SK-N-SH (cell line): ENCODE data around the gene GRID2IP. TPM values are rescaled to one million over a fixed set of nuclear protein-coding genes. Genes with fewer than 3 reads are reported as not detected.

ENCODE experiments used
- CTCF ChIA-PET: fragments of 300-600, 350-600 bp; formaldehyde crosslinking; extraction: SDS; loops from one replicate; lab custom pipeline; 2021; lab: Yijun Ruan, JAX
- POLR2A ChIA-PET: fragments of 350-600 bp; sonication (Branson Sonifier 250); formaldehyde crosslinking; extraction: SDS; loops from one replicate; lab custom pipeline; 2020; ENCODE audit warnings: antibody characterized with exemption, inconsistent platforms; lab: Yijun Ruan, JAX
- DNase-seq: peaks from one replicate; pipeline ENCODE4 v3.0.0; 2012
- H2AFZ ChIP-seq: fragments of 200-600 bp; sonication (generic); 2 replicates; pipeline ENCODE4 v1.8.1; 2016; ENCODE audit warnings: antibody characterized with exemption, mild to moderate bottlenecking, low read depth
- H3F3A ChIP-seq: fragments of 200-600 bp; sonication (generic); replicated peaks from 2 replicates; pipeline ENCODE3; 2016; ENCODE audit warnings: antibody characterized with exemption, mild to moderate bottlenecking; ENCODE audit not compliant: insufficient read depth
- H3K27ac ChIP-seq, 2 experiments: fragments of 200-500 bp in 1 of 2; fragments of 200-600 bp in 1 of 2; sonication (Bioruptor generic) in 1 of 2; sonication (generic), shearing (Covaris generic) in 1 of 2; 2 replicates each; pipeline versions ENCODE4 v1.5.1 to v1.6.1; 2014 to 2016; ENCODE audit warnings: low read depth in 2 of 2, inconsistent platforms in 1 of 2, low read length in 1 of 2, mild to moderate bottlenecking in 1 of 2, mixed read lengths in 1 of 2
- H3K27me3 ChIP-seq: fragments of 200-600 bp; sonication (generic), shearing (Covaris generic); 2 replicates; pipeline ENCODE4 v1.6.1; 2016; ENCODE audit warnings: mixed run types; ENCODE audit not compliant: insufficient read depth
- H3K36me3 ChIP-seq, 2 experiments: fragments of 200-500 bp in 1 of 2; fragments of 200-600 bp in 1 of 2; sonication (Bioruptor generic) in 1 of 2; sonication (generic) in 1 of 2; replicated peaks in 1 of 2; 2 replicates each; pipeline versions ENCODE3 to v1.5.1; 2014 to 2016; ENCODE audit warnings: low read length in 1 of 2, mild to moderate bottlenecking in 1 of 2; ENCODE audit not compliant: insufficient read depth in 2 of 2, control insufficient read depth in 1 of 2
- H3K4me1 ChIP-seq, 2 experiments: fragments of 200-500 bp in 1 of 2; fragments of 200-600 bp in 1 of 2; sonication (Bioruptor generic) in 1 of 2; sonication (generic), shearing (Covaris generic) in 1 of 2; 2 replicates each; pipeline versions ENCODE4 v1.5.1 to v1.6.1; 2014 to 2016; ENCODE audit warnings: low read depth in 1 of 2, low read length in 1 of 2, mixed run types in 1 of 2; ENCODE audit not compliant: insufficient read depth in 2 of 2, control insufficient read depth in 1 of 2
- H3K4me2 ChIP-seq: fragments of 200-600 bp; sonication (generic), shearing (Covaris generic); 2 replicates; pipeline ENCODE4 v1.6.1; 2017; ENCODE audit warnings: mixed run types
- H3K4me3 ChIP-seq, 2 experiments: fragments of 200-500 bp in 1 of 2; fragments of 200-600 bp in 1 of 2; sonication (Bioruptor generic) in 1 of 2; sonication (generic), shearing (Covaris generic) in 1 of 2; 2 replicates each; pipeline versions ENCODE4 v1.5.1 to v1.8.1; 2014 to 2016; ENCODE audit warnings: low read depth in 2 of 2, inconsistent platforms in 1 of 2, low read length in 1 of 2, mild to moderate bottlenecking in 1 of 2, mixed read lengths in 1 of 2, moderate library complexity in 1 of 2
- H3K79me2 ChIP-seq: fragments of 200-600 bp; sonication (generic); 2 replicates; pipeline ENCODE4 v1.8.1; 2017; ENCODE audit warnings: mild to moderate bottlenecking; ENCODE audit not compliant: insufficient read depth
- H3K9ac ChIP-seq: fragments of 200-600 bp; sonication (generic); 2 replicates; pipeline ENCODE4 v1.6.1; 2017; ENCODE audit warnings: mixed run types
- H3K9me2 ChIP-seq: fragments of 200-600 bp; sonication (generic); 2 replicates; pipeline ENCODE4 v1.6.1; 2017; ENCODE audit warnings: mixed run types
- H3K9me3 ChIP-seq: fragments of 200-600 bp; sonication (generic); 2 replicates; pipeline ENCODE4 v1.6.1; 2017; ENCODE audit warnings: mixed run types, mild to moderate bottlenecking, moderate library complexity
- H4K20me1 ChIP-seq: fragments of 200-600 bp; sonication (generic); 2 replicates; pipeline ENCODE4 v1.6.1; 2017; ENCODE audit warnings: mild to moderate bottlenecking, mixed run types; ENCODE audit not compliant: insufficient read depth
- CTCF ChIP-seq: fragments of 200-600 bp; sonication (generic); IDR thresholded peaks from 2 replicates; pipeline ENCODE4 v1.6.1; 2017; ENCODE audit warnings: antibody characterized with exemption, mild to moderate bottlenecking, moderate library complexity
- EP300 ChIP-seq, 2 experiments: IDR thresholded peaks; 2 replicates each; pipeline versions ENCODE4 v1.4.0 to v1.6.1; 2012; ENCODE audit warnings: borderline replicate concordance in 1 of 2, low read depth in 1 of 2, low read length in 1 of 2
- FOXJ3 ChIP-seq: sonication (generic); formaldehyde crosslinking; IDR thresholded peaks from 2 replicates; pipeline ENCODE4 v1.5.1; 2020; ENCODE audit warnings: mild to moderate bottlenecking, missing genetic modification reagents
- FOXM1 ChIP-seq: IDR thresholded peaks from 2 replicates; pipeline ENCODE4 v1.4.0; 2012; ENCODE audit warnings: low read depth, mild to moderate bottlenecking
- GABPA ChIP-seq: IDR thresholded peaks from 2 replicates; pipeline ENCODE4 v1.4.0; 2012; ENCODE audit warnings: low read depth, mild to moderate bottlenecking
- GATA2 ChIP-seq: sonication (generic); formaldehyde crosslinking; IDR thresholded peaks from 2 replicates; pipeline ENCODE4 v1.5.0; 2020; ENCODE audit warnings: mild to moderate bottlenecking, missing genetic modification reagents
- IRF3 ChIP-seq: fragments of 150-350 bp; IDR thresholded peaks from 2 replicates; pipeline ENCODE4 v1.6.1; 2016; ENCODE audit warnings: mild to moderate bottlenecking, low read depth, low read length
- JUND ChIP-seq: IDR thresholded peaks from 2 replicates; pipeline ENCODE4 v1.4.0; 2012
- MAX ChIP-seq: IDR thresholded peaks from 2 replicates; pipeline ENCODE4 v1.4.0; 2012; ENCODE audit warnings: low read depth
- MXI1 ChIP-seq: IDR thresholded peaks from 2 replicates; pipeline ENCODE4 v1.6.1; 2012; ENCODE audit warnings: mild to moderate bottlenecking, low read depth, low read length, improper control_type of control experiment
- NFIC ChIP-seq: IDR thresholded peaks from 2 replicates; pipeline ENCODE4 v1.4.0; 2012; ENCODE audit warnings: borderline replicate concordance
- PBX3 ChIP-seq: IDR thresholded peaks from 2 replicates; pipeline ENCODE4; 2012
- POLR2AphosphoS5 ChIP-seq: IDR thresholded peaks from 2 replicates; pipeline ENCODE4 v1.6.1; 2012; ENCODE audit warnings: low read depth, low read length
- RCOR1 ChIP-seq: fragments of 150-350 bp; IDR thresholded peaks from 2 replicates; pipeline ENCODE4 v1.6.1; 2017; ENCODE audit warnings: antibody characterized with exemption, low read length
- REST ChIP-seq: IDR thresholded peaks from 2 replicates; pipeline ENCODE4 v1.6.1; 2012; ENCODE audit warnings: mild to moderate bottlenecking, low read depth, low read length, moderate library complexity
- RFX5 ChIP-seq: IDR thresholded peaks from 2 replicates; pipeline ENCODE4 v1.6.1; 2012; ENCODE audit warnings: mild to moderate bottlenecking, improper control_type of control experiment, low read length
- RXRA ChIP-seq: IDR thresholded peaks from 2 replicates; pipeline ENCODE4 v1.4.0; 2012; ENCODE audit warnings: low read depth, mild to moderate bottlenecking, borderline replicate concordance
- SIN3A ChIP-seq: IDR thresholded peaks from 2 replicates; pipeline ENCODE4 v1.6.1; 2012; ENCODE audit warnings: low read depth, mild to moderate bottlenecking, low read length, moderate library complexity, borderline replicate concordance
- TEAD4 ChIP-seq: IDR thresholded peaks from 2 replicates; pipeline ENCODE4 v1.4.0; 2012; ENCODE audit warnings: mild to moderate bottlenecking, borderline replicate concordance; ENCODE audit not compliant: insufficient read depth
- YY1 ChIP-seq: IDR thresholded peaks from 2 replicates; pipeline ENCODE4 v1.4.0; 2012; ENCODE audit warnings: low read depth, mild to moderate bottlenecking
- WGBS: methylation state at CpG from one replicate; pipeline ENCODE4 v1.1.6; 2017; ENCODE audit warnings: low lambda C conversion rate; 5-methylcytosine and 5-hydroxymethylcytosine counted together
- polyA plus RNA-seq, 3 experiments: library from polyadenylated mRNA; depleted of rRNA; stranded (reverse); fragments of >200 nt; gene quantifications; 2 replicates each; pipeline ENCODE4 v1.2.3, GENCODE V29; 2012

Gene GRID2IP
- polyA plus RNA-seq, 1 of the 3 experiments (the other 2 are of a cell fraction) = 0.03 TPM

GRCh38 chr7:6508950-6509349 lies 42.3 kb downstream of the GRID2IP start:
- CTCF ChIA-PET = interaction anchor here (1.1 to 4.2 kb wide), 3 partner anchors 67 to 82 kb away, joined by 3 to 28 read pairs (median 7); partner anchors contain the start of genes INTS15 and ZDHHC4
- Histone ChIP-seq H3K79me2 (no peaks in the 10 kb centered on the region), H4K20me1 (no peaks in the 10 kb centered on the region), H3K9me3 (no peaks in the 10 kb centered on the region), H3K27me3 (peaks cover 8% of the 10 kb centered on the region; the same call in 1 of the 2 replicates), H3K4me2 (no peak overlapping the region), H3F3A (no peaks in the 10 kb centered on the region), H3K9ac (no peak overlapping the region), H3K4me3 (no peak overlapping the region), H3K36me3 (no peaks in the 10 kb centered on the region), H3K4me1 (peaks cover 0 to 7% of the 10 kb centered on the region in 2 experiments; a peak in 1 of 4 replicates), H3K27ac (no peak overlapping the region), H2AFZ (no peak overlapping the region), H3K9me2 (no peaks in the 10 kb centered on the region)
- POLR2A ChIA-PET = no interaction called here
- DNase-seq = peak; percentile 39
- 88% methylated on average over 22 of the region's 24 CpGs for WGBS
- no peak for TF ChIP-seq CTCF
- TF ChIP-seq, all 33 proteins: peak for 0

GRCh38 chr7:6508539-6508938 lies 42.7 kb downstream of the GRID2IP start:
- ChIA-PET CTCF (interaction anchor here (1.1 to 4.2 kb wide), 5 partner anchors 8 to 83 kb away, joined by 3 to 28 read pairs (median 7); partner anchors contain the start of genes INTS15 and ZDHHC4), POLR2A (no interaction called here)
- Histone ChIP-seq H3K79me2 (no peaks in the 10 kb centered on the region), H3K4me3 (no peak overlapping the region), H2AFZ (no peak overlapping the region), H3K4me2 (no peak overlapping the region), H3K4me1 (peaks cover 0 to 7% of the 10 kb centered on the region in 2 experiments; a peak in 1 of 4 replicates), H3K27me3 (peaks cover 8% of the 10 kb centered on the region; the same call in 1 of the 2 replicates), H3K27ac (no peak overlapping the region), H4K20me1 (no peaks in the 10 kb centered on the region), H3K9me2 (no peaks in the 10 kb centered on the region), H3F3A (no peaks in the 10 kb centered on the region)
- DNase-seq = no peak
- WGBS = 58% methylated on average over 3 of the region's 6 CpGs
- TF ChIP-seq RCOR1 = no peak
- no peak for TF ChIP-seq IRF3
- TF ChIP-seq JUND = no peak
- no peak for TF ChIP-seq FOXM1
- no peak for TF ChIP-seq EP300 (IDR thresholded peaks at IDR 0.05; ENCODE audit: borderline replicate concordance in 1 of 2, low read depth in 1 of 2, low read length in 1 of 2)
- TF ChIP-seq SIN3A = no peak
- TF ChIP-seq REST = no peak
- TF ChIP-seq FOXJ3 (CRISPR knock-in tag) = no peak
- no peak for TF ChIP-seq POLR2AphosphoS5
- TF ChIP-seq RFX5 = no peak
- no peak for TF ChIP-seq MXI1
- TF ChIP-seq YY1 = no peak
- TF ChIP-seq RXRA = no peak
- no peak for TF ChIP-seq PBX3
- no peak for TF ChIP-seq GABPA
- no peak for TF ChIP-seq GATA2 (CRISPR knock-in tag)
- no peak for TF ChIP-seq NFIC
- no peak for TF ChIP-seq MAX
- no peak for TF ChIP-seq TEAD4
- TF ChIP-seq, all 33 proteins: peak for 0
- Histone ChIP-seq H3K9me3 (no peaks in the 10 kb centered on the region), H3K36me3 (no peaks in the 10 kb centered on the region), H3K9ac (no peak overlapping the region)
